ENCODE results near the gene ZNF777. TPM values are rescaled to one million over a fixed set of nuclear protein-coding genes. Genes with fewer than 3 reads are reported as not detected.

Gene ZNF777
- polyA plus RNA-seq, 1 experiment: 4.4 TPM

- Histone ChIP-seq H3K36me3 (ENCODE audit: control insufficient read depth, insufficient read depth, low read length) (peaks cover 34% of the 10 kb centered on the region), H3K27me3 (ENCODE audit: control insufficient read depth, insufficient read depth, low read length) (no peaks in the 10 kb centered on the region), H3K4me3 (ENCODE audit: low read depth, low read length) (no peak overlapping the region)
- POLR2A ChIA-PET: no interaction called here
- TF ChIP-seq CTCF (IDR thresholded peaks at IDR 0.05; ENCODE audit: insufficient read depth, low read depth, low read length): no peak
- no peak for DNase-seq (ENCODE audit: low read depth)
- CTCF ChIA-PET: interaction anchor here (1.0 kb wide), 1 partner anchor 15 kb away, joined by 4 read pairs; no protein-coding TSS in a partner anchor
Measured at GRCh38 chr7:149475121-149476045, 14.5 kb upstream of the ZNF777 start.

GRCh38 chr7:149474309-149475120 is 13.7 kb upstream of the ZNF777 start:
- ChIA-PET POLR2A (no interaction called here), CTCF (no interaction called here)
- H3K27me3 ChIP-seq (ENCODE audit: control insufficient read depth, insufficient read depth, low read length): no peaks in the 10 kb centered on the region
- H3K4me3 ChIP-seq (ENCODE audit: low read depth, low read length): no peak overlapping the region
- peaks cover 34% of the 10 kb centered on the region for H3K36me3 ChIP-seq (ENCODE audit: control insufficient read depth, insufficient read depth, low read length)
- DNase-seq (ENCODE audit: low read depth): no peak
- TF ChIP-seq CTCF (IDR thresholded peaks at IDR 0.05; ENCODE audit: insufficient read depth, low read depth, low read length): no peak

GRCh38 chr7:149473251-149473650 is 12.4 kb upstream of the ZNF777 start:
- Histone ChIP-seq H3K36me3 (ENCODE audit: control insufficient read depth, insufficient read depth, low read length) (peaks cover 34% of the 10 kb centered on the region), H3K27me3 (ENCODE audit: control insufficient read depth, insufficient read depth, low read length) (no peaks in the 10 kb centered on the region), H3K4me3 (ENCODE audit: low read depth, low read length) (no peak overlapping the region)
- ChIA-PET POLR2A (no interaction called here), CTCF (interaction anchor here (1.1 kb wide), 1 partner anchor 13 kb away, joined by 3 read pairs; no protein-coding TSS in a partner anchor)
- no peak for DNase-seq (ENCODE audit: low read depth)
- TF ChIP-seq CTCF (IDR thresholded peaks at IDR 0.05; ENCODE audit: insufficient read depth, low read depth, low read length): no peak

GRCh38 chr7:149471289-149471953 is 10.6 kb upstream of the ZNF777 start:
- POLR2A ChIA-PET: no interaction called here

More at GRCh38 chr7:149471289-149471953, 10.6 kb upstream of the ZNF777 start:
- CTCF ChIA-PET: no interaction called here
- Histone ChIP-seq H3K27me3 (ENCODE audit: control insufficient read depth, insufficient read depth, low read length) (no peaks in the 10 kb centered on the region), H3K36me3 (ENCODE audit: control insufficient read depth, insufficient read depth, low read length) (peaks cover 22% of the 10 kb centered on the region), H3K4me3 (ENCODE audit: low read depth, low read length) (no peak overlapping the region)
- no peak for DNase-seq (ENCODE audit: low read depth)
- TF ChIP-seq CTCF (IDR thresholded peaks at IDR 0.05; ENCODE audit: insufficient read depth, low read depth, low read length): no peak
